K562 (cell line): Measurements from ENCODE around the gene CDIPT. TPM values are rescaled to one million over a fixed set of nuclear protein-coding genes. Genes with fewer than 3 reads are reported as not detected.

Experiments
- CUX1 ChIP-seq: fragments of 200-800 bp; sonication (Bioruptor generic); IDR thresholded peaks from 2 replicates; pipeline ENCODE4 v1.6.1; 2016; ENCODE audit warnings: missing genetic modification characterization, missing compliant biosample characterization
- GMEB1 ChIP-seq: fragments of 250-450 bp; sonication (Bioruptor Pico); IDR thresholded peaks from 2 replicates; pipeline ENCODE4 v1.4.0; 2020; ENCODE audit warnings: mild to moderate bottlenecking
- NFRKB ChIP-seq: fragments of 450-650 bp; IDR thresholded peaks from 2 replicates; pipeline ENCODE4 v1.6.1; 2016; ENCODE audit warnings: low read depth
- PRMT5 ChIP-seq: sonication (generic); formaldehyde crosslinking; IDR thresholded peaks from 2 replicates; pipeline ENCODE4 v1.5.0; 2020; ENCODE audit warnings: missing genetic modification reagents
- REST ChIP-seq, 2 experiments: fragments of 450-650 bp; formaldehyde crosslinking in 1 of 2; IDR thresholded peaks; 2 replicates each; pipeline versions ENCODE4 v1.4.0 to v1.6.1; 2014 to 2020; ENCODE audit warnings: mild to moderate bottlenecking in 2 of 2, borderline replicate concordance in 1 of 2, low read depth in 1 of 2
- THRA ChIP-seq: fragments of 450-650 bp; IDR thresholded peaks from 2 replicates; pipeline ENCODE4 v1.6.1; 2017; ENCODE audit warnings: mild to moderate bottlenecking, moderate library complexity
- YBX1 ChIP-seq: fragments of 450-650 bp; IDR thresholded peaks from 2 replicates; pipeline ENCODE4 v1.7.1; 2016; ENCODE audit warnings: mild to moderate bottlenecking
- ZNF316 ChIP-seq: fragments of 450-650 bp; IDR thresholded peaks from 2 replicates; pipeline ENCODE4 v1.6.1; 2016
- ZNF561 ChIP-seq: fragments of 450-650 bp; formaldehyde crosslinking; conservative IDR thresholded peaks from 2 replicates; pipeline ENCODE4 v1.4.0; 2020; ENCODE audit warnings: mild to moderate bottlenecking, moderate library complexity
- polyA plus RNA-seq, 8 experiments: library from polyadenylated mRNA; depleted of rRNA in 4 of 8; stranded (reverse) in 5 of 8; unstranded in 3 of 8; fragments of >200 nt; fragmentation: Nextera tagmentation in 2 of 8; fragmentation: Illumina TruSeq in 1 of 8; extraction: Ambion mirVana in 2 of 8; extraction: Trizol in 1 of 8; gene quantifications; 2 replicates each; pipeline versions ENCODE4 v1.2.1 to v1.2.3, GENCODE V29; 2011 to 2014; ENCODE audit warnings: inconsistent platforms in 1 of 8, missing spikeins in 1 of 8
- total RNA-seq, 7 experiments: library from RNA; depleted of rRNA in 6 of 7; stranded (reverse); fragments of >200 nt in 6 of 7; fragmentation: Illumina TruSeq in 2 of 7; extraction: Trizol in 2 of 7; gene quantifications; 2 replicates each; pipeline versions ENCODE4 v1.2.1 to v1.2.3, GENCODE V29; 2011 to 2021; ENCODE audit warnings: low replicate concordance in 1 of 7

Gene CDIPT
- total and polyA plus RNA-seq, 9 of the 15 experiments (the other 6 are each of a cell fraction or from before 2014, with no cell fraction given): 1.3 to 37.0 (median 23.0) TPM

- TF ChIP-seq REST (IDR thresholded peaks at IDR 0.05; ENCODE audit: borderline replicate concordance): peak; percentile 77
- peak; percentile 48; the same call in 1 of the 2 replicates for TF ChIP-seq REST (CRISPR knock-in tag; IDR thresholded peaks at IDR 0.05; ENCODE audit: low read depth)
- TF ChIP-seq PRMT5: no peak
- TF ChIP-seq ZNF316: no peak
- TF ChIP-seq THRA: no peak
- peak; percentile 96 for TF ChIP-seq GMEB1 (CRISPR knock-in tag)
- no peak for TF ChIP-seq CUX1 (CRISPR knock-in tag)
- no peak for TF ChIP-seq YBX1
- peak; percentile 94 for TF ChIP-seq NFRKB
- TF ChIP-seq ZNF561 (CRISPR knock-in tag): 0 out of 2 replicates have a peak, but pooled peaks have one; percentile 41
These were observed 47.0 kb downstream of the CDIPT start, which contains the start of gene PAGR1 (continued) for GRCh38 chr16:29815793-29816693.
